ENCODE measurements around the gene TRIB2.

GRCh38 chr2:12727065-12727464 is 10.3 kb downstream of the TRIB2 start:
- TF ChIP-seq, protein P1, sequence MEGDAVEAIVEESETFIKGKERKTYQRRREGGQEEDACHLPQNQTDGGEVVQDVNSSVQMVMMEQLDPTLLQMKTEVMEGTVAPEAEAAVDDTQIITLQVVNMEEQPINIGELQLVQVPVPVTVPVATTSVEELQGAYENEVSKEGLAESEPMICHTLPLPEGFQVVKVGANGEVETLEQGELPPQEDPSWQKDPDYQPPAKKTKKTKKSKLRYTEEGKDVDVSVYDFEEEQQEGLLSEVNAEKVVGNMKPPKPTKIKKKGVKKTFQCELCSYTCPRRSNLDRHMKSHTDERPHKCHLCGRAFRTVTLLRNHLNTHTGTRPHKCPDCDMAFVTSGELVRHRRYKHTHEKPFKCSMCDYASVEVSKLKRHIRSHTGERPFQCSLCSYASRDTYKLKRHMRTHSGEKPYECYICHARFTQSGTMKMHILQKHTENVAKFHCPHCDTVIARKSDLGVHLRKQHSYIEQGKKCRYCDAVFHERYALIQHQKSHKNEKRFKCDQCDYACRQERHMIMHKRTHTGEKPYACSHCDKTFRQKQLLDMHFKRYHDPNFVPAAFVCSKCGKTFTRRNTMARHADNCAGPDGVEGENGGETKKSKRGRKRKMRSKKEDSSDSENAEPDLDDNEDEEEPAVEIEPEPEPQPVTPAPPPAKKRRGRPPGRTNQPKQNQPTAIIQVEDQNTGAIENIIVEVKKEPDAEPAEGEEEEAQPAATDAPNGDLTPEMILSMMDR (IDR thresholded peaks at IDR 0.05), result no peak
- TF ChIP-seq POLR2AphosphoS5 (IDR thresholded peaks at IDR 0.05), result no peak
- TF ChIP-seq POLR2A (IDR thresholded peaks at IDR 0.05), result no peak

All from upper lobe of left lung (tissue), 4 donors.